Mesothelial cell of epicardium (in vitro differentiated cells): ENCODE measurements around the gene PRDM15. TPM values are rescaled to one million over a fixed set of nuclear protein-coding genes. Genes with fewer than 3 reads are reported as not detected.
A peak's percentile ranks its signal among the peaks of the same experiment; 100 is the strongest.

Source experiments
- DNase-seq, 2 experiments: peaks; one replicate each; pipeline ENCODE4 v3.0.0; 2021; ENCODE audit warnings: low spot score in 2 of 2; ENCODE audit not compliant: unreplicated experiment in 2 of 2
- H3K27ac Mint-ChIP-seq: 2 replicates; pipeline ENCODE4 v1.8.0; 2021; ENCODE audit warnings: mixed read lengths
- H3K27me3 Mint-ChIP-seq: 2 replicates; pipeline ENCODE4 v1.8.0; 2021; ENCODE audit warnings: low read depth, mixed read lengths
- H3K36me3 Mint-ChIP-seq: 2 replicates; pipeline ENCODE4 v1.8.0; 2021; ENCODE audit warnings: mixed read lengths
- H3K4me1 Mint-ChIP-seq: 2 replicates; pipeline ENCODE4 v1.8.0; 2021; ENCODE audit warnings: mixed read lengths
- H3K4me3 Mint-ChIP-seq: 2 replicates; pipeline ENCODE4 v1.8.0; 2021; ENCODE audit warnings: mild to moderate bottlenecking, moderate library complexity, mixed read lengths
- H3K9me3 Mint-ChIP-seq: 2 replicates; pipeline ENCODE4 v1.8.0; 2021; ENCODE audit warnings: mixed read lengths
- total RNA-seq: library from RNA; stranded (reverse); gene quantifications from 3 replicates; pipeline ENCODE4 v1.2.1, GENCODE V29; 2021
- TF ChIP-seq, protein P1 (sequence below): fragments of 200-600 bp; sonication (generic); IDR thresholded peaks from one replicate; pipeline ENCODE4 v1.5.0; 2021; ENCODE audit warnings: antibody characterized with exemption; ENCODE audit not compliant: unreplicated experiment

The PRDM15 gene
- total RNA-seq, 1 donor from 2014 or later = 12.0 TPM

- Mint-ChIP-seq H3K4me3 (no peak overlapping the region), H3K27ac (no peak overlapping the region), H3K9me3 (no peaks in the 10 kb centered on the region), H3K36me3 (peaks cover 2% of the 10 kb centered on the region), H3K27me3 (no peaks in the 10 kb centered on the region), H3K4me1 (peaks cover 17% of the 10 kb centered on the region)
- TF ChIP-seq, protein P1, sequence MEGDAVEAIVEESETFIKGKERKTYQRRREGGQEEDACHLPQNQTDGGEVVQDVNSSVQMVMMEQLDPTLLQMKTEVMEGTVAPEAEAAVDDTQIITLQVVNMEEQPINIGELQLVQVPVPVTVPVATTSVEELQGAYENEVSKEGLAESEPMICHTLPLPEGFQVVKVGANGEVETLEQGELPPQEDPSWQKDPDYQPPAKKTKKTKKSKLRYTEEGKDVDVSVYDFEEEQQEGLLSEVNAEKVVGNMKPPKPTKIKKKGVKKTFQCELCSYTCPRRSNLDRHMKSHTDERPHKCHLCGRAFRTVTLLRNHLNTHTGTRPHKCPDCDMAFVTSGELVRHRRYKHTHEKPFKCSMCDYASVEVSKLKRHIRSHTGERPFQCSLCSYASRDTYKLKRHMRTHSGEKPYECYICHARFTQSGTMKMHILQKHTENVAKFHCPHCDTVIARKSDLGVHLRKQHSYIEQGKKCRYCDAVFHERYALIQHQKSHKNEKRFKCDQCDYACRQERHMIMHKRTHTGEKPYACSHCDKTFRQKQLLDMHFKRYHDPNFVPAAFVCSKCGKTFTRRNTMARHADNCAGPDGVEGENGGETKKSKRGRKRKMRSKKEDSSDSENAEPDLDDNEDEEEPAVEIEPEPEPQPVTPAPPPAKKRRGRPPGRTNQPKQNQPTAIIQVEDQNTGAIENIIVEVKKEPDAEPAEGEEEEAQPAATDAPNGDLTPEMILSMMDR = no peak
- no peak for DNase-seq
These were observed 5.4 kb upstream of the PRDM15 start for GRCh38 chr21:41884501-41885030.

- TF ChIP-seq, protein P1 = no peak
- Mint-ChIP-seq H3K27me3 (no peaks in the 10 kb centered on the region), H3K9me3 (no peaks in the 10 kb centered on the region), H3K36me3 (no peaks in the 10 kb centered on the region), H3K27ac (no peak overlapping the region), H3K4me1 (peaks cover 17% of the 10 kb centered on the region), H3K4me3 (no peak overlapping the region)
- DNase-seq = no peak
These were observed 4.4 kb upstream of the PRDM15 start for GRCh38 chr21:41883582-41883981.

DNA sequence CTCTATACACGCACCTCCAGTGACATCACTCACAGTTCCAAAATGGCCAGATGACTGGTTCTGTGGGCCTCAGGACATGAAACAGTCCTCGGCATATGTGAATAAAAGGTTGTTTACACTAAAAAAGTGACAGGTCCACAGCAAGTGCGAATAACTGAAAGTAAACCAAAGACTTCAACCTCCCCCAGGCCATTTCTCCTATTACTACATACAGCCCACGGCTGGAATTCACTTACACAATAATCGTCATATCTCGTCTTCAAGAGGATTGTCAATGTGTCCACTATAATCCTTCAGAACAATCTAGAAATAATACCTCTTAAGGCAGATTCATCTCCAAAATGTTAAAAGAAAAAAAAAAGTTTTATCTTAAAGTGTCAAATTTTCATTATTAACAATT is 1.9 kb upstream of the PRDM15 start:
- Mint-ChIP-seq H3K4me1 (peaks cover 25% of the 10 kb centered on the region), H3K27ac (no peak overlapping the region), H3K9me3 (no peaks in the 10 kb centered on the region), H3K36me3 (no peaks in the 10 kb centered on the region), H3K4me3 (peak overlapping the region; percentile 47), H3K27me3 (no peaks in the 10 kb centered on the region)
- DNase-seq = no peak
- TF ChIP-seq, protein P1 = no peak

DNA sequence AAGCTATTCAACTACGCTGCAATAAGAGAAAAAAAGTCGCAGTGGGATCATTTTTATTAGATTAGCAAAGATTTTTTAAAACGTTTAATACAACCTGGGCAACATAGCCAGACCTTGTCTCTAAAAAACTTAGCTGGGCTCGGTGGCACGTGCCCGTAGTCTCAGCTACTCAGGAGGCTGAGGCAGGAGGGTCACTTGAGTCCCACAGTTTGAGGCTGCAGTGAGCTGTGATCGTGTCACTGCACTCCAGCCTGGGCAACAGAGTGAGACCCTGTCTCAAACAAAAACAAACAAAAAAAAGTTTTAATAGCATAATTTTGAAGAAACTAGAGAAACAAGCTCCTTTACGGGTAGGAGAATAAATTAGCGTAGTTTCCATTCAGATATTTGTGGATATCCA is 1.0 kb upstream of the PRDM15 start:
- H3K27ac Mint-ChIP-seq = peak overlapping the region; percentile 98
- TF ChIP-seq, protein P1 = no peak
- peak overlapping the region; percentile 87 for H3K4me3 Mint-ChIP-seq
- no peaks in the 10 kb centered on the region for H3K9me3 Mint-ChIP-seq
- no peaks in the 10 kb centered on the region for H3K27me3 Mint-ChIP-seq
- no peak for DNase-seq
- H3K4me1 Mint-ChIP-seq = peaks cover 16% of the 10 kb centered on the region
- no peaks in the 10 kb centered on the region for H3K36me3 Mint-ChIP-seq

DNA sequence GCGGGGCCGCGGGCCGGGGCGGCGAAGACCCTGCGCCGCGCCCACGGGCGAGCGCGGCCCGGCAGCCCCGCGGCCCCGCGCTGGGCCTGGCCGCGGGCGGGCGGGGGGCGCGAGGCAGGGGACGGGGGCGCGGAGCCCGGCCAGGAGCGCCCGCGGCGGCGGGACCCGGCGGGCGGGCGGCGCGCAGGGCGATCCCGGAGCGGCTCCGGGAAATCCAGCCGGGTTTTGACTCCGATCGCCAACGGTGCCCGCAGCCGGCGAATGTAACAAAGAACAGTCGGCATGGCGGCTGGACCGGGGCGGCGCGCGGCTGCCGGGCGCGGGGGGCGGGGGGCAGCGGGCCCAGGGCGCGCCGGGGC is 334 bp downstream of the PRDM15 start:
- Mint-ChIP-seq H3K27ac (no peak overlapping the region), H3K27me3 (no peaks in the 10 kb centered on the region), H3K9me3 (no peaks in the 10 kb centered on the region), H3K4me3 (peak overlapping the region; percentile 38), H3K4me1 (peaks cover 14% of the 10 kb centered on the region), H3K36me3 (peaks cover 1% of the 10 kb centered on the region)
- peak; percentile 54 to 75 for DNase-seq
- TF ChIP-seq, protein P1 = no peak
